Hepatocyte (in vitro differentiated cells): ENCODE results near the gene OGDH. TPM values are rescaled to one million over a fixed set of nuclear protein-coding genes. Genes with fewer than 3 reads are reported as not detected.

ENCODE experiments used
- DNase-seq: peaks from one replicate; pipeline ENCODE4 v3.0.0-alpha.2; 2016; ENCODE audit warnings: low spot score
- H2AFZ ChIP-seq: fragments of 200-600 bp; sonication (generic); 2 replicates; pipeline ENCODE4 v1.6.0; 2016; ENCODE audit warnings: antibody characterized with exemption, mild to moderate bottlenecking
- H3K27ac ChIP-seq: fragments of 200-600 bp; sonication (generic); 2 replicates; pipeline ENCODE4 v1.5.1; 2016; ENCODE audit warnings: mild to moderate bottlenecking
- H3K27me3 ChIP-seq: fragments of 200-600 bp; sonication (generic); 2 replicates; pipeline ENCODE4 v1.6.1; 2016
- H3K36me3 ChIP-seq: fragments of 200-600 bp; sonication (generic); replicated peaks from 2 replicates; pipeline ENCODE4 v1.5.1; 2016; ENCODE audit warnings: low read depth; ENCODE audit not compliant: insufficient read depth
- H3K4me1 ChIP-seq: fragments of 200-600 bp; sonication (generic); 2 replicates; pipeline ENCODE4 v1.5.1; 2016; ENCODE audit warnings: mild to moderate bottlenecking, moderate library complexity; ENCODE audit not compliant: insufficient read depth
- H3K4me2 ChIP-seq: fragments of 200-600 bp; sonication (generic); 2 replicates; pipeline ENCODE4 v1.6.0; 2016
- H3K4me3 ChIP-seq: fragments of 200-600 bp; sonication (generic); 2 replicates; pipeline ENCODE4 v1.5.1; 2016; ENCODE audit warnings: mild to moderate bottlenecking
- H3K79me2 ChIP-seq: fragments of 200-600 bp; sonication (generic); 2 replicates; pipeline ENCODE4 v1.6.0; 2017; ENCODE audit warnings: mild to moderate bottlenecking
- H3K9me2 ChIP-seq: fragments of 200-600 bp; sonication (generic); replicated peaks from 2 replicates; pipeline ENCODE4 v1.6.0; 2017; ENCODE audit warnings: mild to moderate bottlenecking; ENCODE audit not compliant: insufficient read depth
- H3K9me3 ChIP-seq: fragments of 200-600 bp; sonication (generic); 2 replicates; pipeline ENCODE4 v1.5.1; 2016; ENCODE audit warnings: low read depth, mild to moderate bottlenecking
- H4K20me1 ChIP-seq: fragments of 200-600 bp; sonication (generic); 2 replicates; pipeline ENCODE4 v1.6.0; 2016; ENCODE audit warnings: mild to moderate bottlenecking; ENCODE audit not compliant: insufficient read depth, poor library complexity, severe bottlenecking
- CTCF ChIP-seq: fragments of 200-600 bp; sonication (generic); IDR thresholded peaks from 2 replicates; pipeline ENCODE4 v1.5.1; 2016; ENCODE audit warnings: antibody characterized with exemption, mild to moderate bottlenecking; ENCODE audit not compliant: poor library complexity
- EZH2 ChIP-seq: fragments of 200-600 bp; sonication (generic); IDR thresholded peaks from 2 replicates; pipeline ENCODE4 v1.6.1; 2016; ENCODE audit warnings: antibody characterized with exemption, mild to moderate bottlenecking, borderline replicate concordance
- EZH2phosphoT487 ChIP-seq: fragments of 200-600 bp; sonication (generic); IDR thresholded peaks from one replicate; pipeline ENCODE4 v1.6.1; 2018; ENCODE audit warnings: antibody characterized with exemption, mild to moderate bottlenecking, low read depth, moderate library complexity; ENCODE audit not compliant: unreplicated experiment, severe bottlenecking
- WGBS: methylation state at CpG from one replicate; pipeline ENCODE4 v1.1.6; 2016; ENCODE audit warnings: low lambda C conversion rate; ENCODE audit errors: missing lambda C conversion rate; 5-methylcytosine and 5-hydroxymethylcytosine counted together
- polyA plus RNA-seq: library from polyadenylated mRNA; unstranded; fragments of >200 nt; fragmentation: Nextera tagmentation; extraction: Ambion mirVana; gene quantifications from 2 replicates; pipeline ENCODE4 v1.2.1, GENCODE V29; 2016
- total RNA-seq: library from RNA; depleted of rRNA; stranded (reverse); fragments of >200 nt; gene quantifications from 2 replicates; pipeline ENCODE4 v1.2.3, GENCODE V29; 2014

OGDH gene
- total and polyA plus RNA-seq, 2 experiments from 2014 or later, result 40.8 to 65.3 TPM

GRCh38 chr7:44607141-44608068, 978 bp downstream of the OGDH start:
- H3K27me3 ChIP-seq, result no peaks in the 10 kb centered on the region
- H3K27ac ChIP-seq, result peak overlapping the region; percentile 93
- peaks cover 10% of the 10 kb centered on the region for H4K20me1 ChIP-seq
- peaks cover 13% of the 10 kb centered on the region for H3K4me1 ChIP-seq
- peak overlapping the region; percentile 88 for H3K4me2 ChIP-seq
- H3K79me2 ChIP-seq, result peaks cover 54% of the 10 kb centered on the region
- no peak for DNase-seq
- H3K9me3 ChIP-seq, result no peaks in the 10 kb centered on the region
- peak overlapping the region; percentile 71 for H3K4me3 ChIP-seq
- 50% methylated on average over 34 of the region's 35 CpGs for WGBS
- no peaks in the 10 kb centered on the region for H3K36me3 ChIP-seq
- H2AFZ ChIP-seq, result peak overlapping the region; percentile 78
- no peaks in the 10 kb centered on the region for H3K9me2 ChIP-seq
- TF ChIP-seq EZH2phosphoT487, result no peak
- TF ChIP-seq EZH2, result no peak
- no peak for TF ChIP-seq CTCF

DNA sequence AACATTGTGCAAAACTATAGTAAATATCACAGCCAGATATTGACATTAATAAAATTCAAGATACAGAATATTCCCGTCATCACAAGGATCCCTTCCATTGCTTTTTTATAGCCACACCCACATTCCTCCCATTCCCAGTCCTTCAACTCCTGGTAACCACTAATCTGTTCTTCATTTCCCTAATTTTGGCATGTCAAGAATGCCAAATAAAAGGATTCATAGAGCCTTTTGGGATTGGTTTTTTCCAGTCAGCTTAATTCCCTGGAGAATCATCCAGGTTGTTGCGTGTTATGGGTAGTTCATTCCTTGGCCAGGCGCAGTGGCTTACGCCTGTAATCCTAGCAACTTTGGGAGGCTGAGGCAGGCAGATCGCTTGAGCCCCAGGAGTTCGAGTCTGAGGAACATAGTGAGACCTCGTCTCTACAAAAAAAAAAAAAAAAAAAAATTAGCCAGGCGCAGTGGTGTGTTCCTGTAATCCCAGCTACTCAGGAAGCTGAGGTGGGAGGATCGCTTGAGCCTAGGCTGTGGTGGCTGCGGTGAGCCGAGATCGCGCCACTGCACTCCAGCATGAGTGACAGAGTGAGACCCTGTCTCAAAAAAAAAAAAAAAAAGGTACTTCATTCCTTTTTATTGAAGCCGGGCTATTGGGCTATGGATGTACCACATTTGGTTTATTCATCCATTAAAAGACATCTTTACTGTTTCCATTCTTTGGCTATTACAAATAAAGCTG, 2.7 kb downstream of the OGDH start:
- H3K4me3 ChIP-seq, result no peak overlapping the region
- no peaks in the 10 kb centered on the region for H3K9me3 ChIP-seq
- H3K79me2 ChIP-seq, result peaks cover 71% of the 10 kb centered on the region
- no peak overlapping the region for H3K4me2 ChIP-seq
- H3K27ac ChIP-seq, result no peak overlapping the region
- no peaks in the 10 kb centered on the region for H3K9me2 ChIP-seq
- no peak for DNase-seq
- TF ChIP-seq EZH2 (no peak), CTCF (no peak), EZH2phosphoT487 (no peak)
- no peaks in the 10 kb centered on the region for H3K27me3 ChIP-seq
- H4K20me1 ChIP-seq, result peaks cover 16% of the 10 kb centered on the region
- no peaks in the 10 kb centered on the region for H3K36me3 ChIP-seq
- peaks cover 13% of the 10 kb centered on the region for H3K4me1 ChIP-seq
- H2AFZ ChIP-seq, result no peak overlapping the region
- WGBS, result 80% methylated on average over 14 of the region's 14 CpGs

- TF ChIP-seq EZH2phosphoT487 (no peak), CTCF (no peak), EZH2 (no peak)
Measured at GRCh38 chr7:44609829-44610228, 3.4 kb downstream of the OGDH start.

More at GRCh38 chr7:44609829-44610228, 3.4 kb downstream of the OGDH start:
- H3K4me1 ChIP-seq, result peaks cover 18% of the 10 kb centered on the region
- no peaks in the 10 kb centered on the region for H3K27me3 ChIP-seq
- no peak overlapping the region for H3K4me2 ChIP-seq
- no peaks in the 10 kb centered on the region for H3K36me3 ChIP-seq
- no peak overlapping the region for H3K27ac ChIP-seq
- 89% methylated on average over 3 of the region's 3 CpGs for WGBS
- no peak for DNase-seq
- H3K9me2 ChIP-seq, result no peaks in the 10 kb centered on the region
- H4K20me1 ChIP-seq, result peaks cover 16% of the 10 kb centered on the region
- H3K79me2 ChIP-seq, result peaks cover 78% of the 10 kb centered on the region
- no peak overlapping the region for H3K4me3 ChIP-seq
- no peak overlapping the region for H2AFZ ChIP-seq
- H3K9me3 ChIP-seq, result no peaks in the 10 kb centered on the region
